Pancreas (tissue), 10 donors: ENCODE data around the gene TMEM198. TPM values are rescaled to one million over a fixed set of nuclear protein-coding genes. Genes with fewer than 3 reads are reported as not detected.
A peak's percentile ranks its signal among the peaks of the same experiment; 100 is the strongest.

Experiments
- ATAC-seq, 4 donors: fragments of 200-7000 bp; cut with Tn5 transposase; one replicate each; pipeline versions ENCODE4 v1.8.0 to v1.9.1; 2020; ENCODE audit warnings: mild to moderate bottlenecking in 4 of 4, moderate library complexity in 4 of 4
- DNase-seq, 6 donors: peaks; one replicate each; pipeline ENCODE4 v3.0.0-alpha.2; 2020
- FAIRE-seq: peaks from 2 replicates; lab custom pipeline; 2012; peaks lifted over from hg19 to GRCh38; lab: Jason Lieb, UNC
- H3K27ac ChIP-seq, 4 donors: fragments of 200-600 bp; sonication (generic); 1 replicate in 3 of 4; 2 replicates in 1 of 4; pipeline versions ENCODE4 v1.5.0 to v1.8.0; 2020
- H3K27me3 ChIP-seq, 4 donors: fragments of 200-600 bp; one replicate each; pipeline ENCODE4 v1.8.0; 2021
- H3K36me3 ChIP-seq, 3 donors: fragments of 200-600 bp; sonication (generic) in 1 of 3; one replicate each; pipeline versions ENCODE4 v1.5.0 to v1.8.0; 2020 to 2021
- H3K4me1 ChIP-seq, 3 donors: fragments of 200-600 bp; one replicate each; pipeline ENCODE4 v1.8.0; 2021
- H3K4me3 ChIP-seq, 4 donors: fragments of 200-600 bp; sonication (generic) in 2 of 4; one replicate each; pipeline versions ENCODE4 v1.5.0 to v1.8.0; 2020 to 2021
- H3K9me3 ChIP-seq, 4 donors: fragments of 200-600 bp; one replicate each; pipeline ENCODE4 v1.8.0; 2021
- CTCF ChIP-seq, 4 donors: fragments of 200-600 bp; sonication (generic) in 3 of 4; IDR thresholded peaks; one replicate each; pipeline versions ENCODE4 v1.5.0 to v1.8.0; 2021; ENCODE audit warnings: antibody characterized with exemption in 4 of 4
- WGBS, 2 donors: extraction: QIAGEN DNeasy Blood & Tissue Kit; methylation state at CpG; one replicate each; pipeline ENCODE4 v1.1.7; 2013; 5-methylcytosine and 5-hydroxymethylcytosine counted together
- intact Hi-C, 3 donors: fragments of 100-400 bp; cut with DNase I; formaldehyde crosslinking; loops; one replicate each; pipeline versions ENCODE4 v1.11.1 to v1.14.2; 2022
- polyA plus RNA-seq, 2 donors: library from polyadenylated mRNA; stranded (reverse); fragments of 200-250 nt; gene quantifications; one replicate each; pipeline ENCODE4 v1.2.3, GENCODE V29; 2013
- total RNA-seq, 6 donors: library from RNA; stranded (reverse); fragmentation: NEBNext Ultra II Directional in 4 of 6; extraction: Animal tissue kit (Norgen Biotek cat#: 25700) in 4 of 6; gene quantifications; one replicate each; pipeline versions ENCODE4 v1.2.1 to v1.2.4, GENCODE V29; 2021 to 2023
- donor health status: healthy with polysubstance abuse.
- donor health status: DM: no; HTN: no; CAD: no; lungs with moderate emphysema.
- donor health status: DM: no; HTN: no; CAD: no.
- donor health status: control.
- donor health status: control.
- donor health status: Bipolar disorder and iron deficiency.
- donor health status: DM: yes; HTN: yes; CAD: no.
- donor health status: DM: no; HTN: no; CAD: no.
- donor health status: DM: no; HTN: no; CAD: no.
- donor health status: DM: yes; HTN: yes; CAD: no.

TMEM198 gene
- total and polyA plus RNA-seq, 8 donors, result 2.6 to 13.3 (median 5.9) TPM

GRCh38 chr2:219551441-219552381, 7.9 kb downstream of the TMEM198 start:
- intact Hi-C loops, result no loop called here
- H3K27me3 ChIP-seq, result no peaks in the 10 kb centered on the region
- no peak for FAIRE-seq
- peak in 1 of 6 donors; percentile 77 for DNase-seq
- TF ChIP-seq CTCF (IDR thresholded peaks at IDR 0.05), result no peak
- WGBS, 2 donors, result 13 to 19% methylated on average over 48 to 54 of the region's 54 CpGs
- ATAC-seq, result peak; percentile 18 to 37 (median 32)
- H3K4me3 ChIP-seq, result peak overlapping the region; percentile 41 to 67 (median 60)
- peak overlapping the region in 1 of 4 donors; percentile 22 for H3K27ac ChIP-seq
- H3K36me3 ChIP-seq, result no peaks in the 10 kb centered on the region
- H3K4me1 ChIP-seq, result peaks cover 0 to 9% (median 4%) of the 10 kb centered on the region in 3 donors
- no peaks in the 10 kb centered on the region for H3K9me3 ChIP-seq

GRCh38 chr2:219552382-219553167, 8.7 kb downstream of the TMEM198 start:
- peaks cover 0 to 9% (median 4%) of the 10 kb centered on the region in 3 donors for H3K4me1 ChIP-seq
- DNase-seq (peak; percentile 82 to 97 (median 94)), ATAC-seq (peak; percentile 92 to 96 (median 95)), FAIRE-seq (no peak)
- H3K27me3 ChIP-seq, result no peaks in the 10 kb centered on the region
- H3K27ac ChIP-seq, result peak overlapping the region in 2 of 4 donors; percentile 22 to 63
- H3K4me3 ChIP-seq, result peak overlapping the region; percentile 41 to 67 (median 60)
- WGBS, 2 donors, result 0 to 1% methylated on average over 87 to 99 of the region's 99 CpGs
- no peaks in the 10 kb centered on the region for H3K9me3 ChIP-seq
- no peak for TF ChIP-seq CTCF (IDR thresholded peaks at IDR 0.05)
- intact Hi-C loops, result no loop called here
- H3K36me3 ChIP-seq, result no peaks in the 10 kb centered on the region

- peak in 1 of 6 donors; percentile 81 for DNase-seq
These were observed 9.3 kb downstream of the TMEM198 start for GRCh38 chr2:219553168-219553417.

GRCh38 chr2:219553463-219553963, 9.7 kb downstream of the TMEM198 start:
- DNase-seq (no peak), FAIRE-seq (no peak), ATAC-seq (no peak)
- Histone ChIP-seq H3K27ac (no peak overlapping the region), H3K27me3 (no peaks in the 10 kb centered on the region), H3K36me3 (no peaks in the 10 kb centered on the region), H3K4me3 (no peak overlapping the region), H3K9me3 (no peaks in the 10 kb centered on the region), H3K4me1 (peaks cover 0 to 9% (median 4%) of the 10 kb centered on the region in 3 donors)
- WGBS, 2 donors, result 66 to 72% methylated on average over 12 of the region's 12 CpGs
- intact Hi-C loops, result no loop called here
- TF ChIP-seq CTCF (IDR thresholded peaks at IDR 0.05), result no peak

More at GRCh38 chr2:219553168-219553417, 9.3 kb downstream of the TMEM198 start:
- Histone ChIP-seq H3K36me3 (no peaks in the 10 kb centered on the region), H3K4me3 (peak overlapping the region; percentile 41 to 67 (median 60)), H3K4me1 (peaks cover 0 to 9% (median 4%) of the 10 kb centered on the region in 3 donors), H3K9me3 (no peaks in the 10 kb centered on the region), H3K27ac (no peak overlapping the region), H3K27me3 (no peaks in the 10 kb centered on the region)
- FAIRE-seq, result no peak
- no peak for TF ChIP-seq CTCF (IDR thresholded peaks at IDR 0.05)
- intact Hi-C loops, result no loop called here
- 5 to 9% methylated on average over 7 of the region's 7 CpGs for whole genome bisulfite sequencing, 2 donors
- ATAC-seq, result no peak
